CD4-positive, alpha-beta memory T cell (primary cell): ENCODE measurements around the gene SAMD14. TPM values are rescaled to one million over a fixed set of nuclear protein-coding genes. Genes with fewer than 3 reads are reported as not detected.

Experiments
- CTCF ChIA-PET: fragments of 350-600 bp; sonication (Branson Sonifier 250); formaldehyde crosslinking; loops from one replicate; lab custom pipeline; 2021; ENCODE audit warnings: inconsistent platforms; ENCODE audit not compliant: partially characterized antibody; lab: Charles Lee
- POLR2A ChIA-PET: fragments of 350-600 bp; sonication (Branson Sonifier 250); formaldehyde crosslinking; loops from one replicate; lab custom pipeline; 2021; ENCODE audit not compliant: partially characterized antibody; lab: Charles Lee
- DNase-seq, 5 donors: peaks; one replicate each; pipeline versions ENCODE4 v3.0.0 to v3.0.0-alpha.2; 2020 to 2022; ENCODE audit warnings: mixed read lengths in 1 of 5
- H3K27ac ChIP-seq: one replicate; pipeline ENCODE4 v1.7.0; 2013; ENCODE audit warnings: low read depth, low read length
- H3K27me3 ChIP-seq: 2 replicates; pipeline ENCODE4 v1.7.0; 2013; ENCODE audit warnings: mild to moderate bottlenecking, low read length, moderate library complexity; ENCODE audit not compliant: insufficient read depth
- H3K36me3 ChIP-seq: 2 replicates; pipeline ENCODE4 v1.7.0; 2013; ENCODE audit warnings: mild to moderate bottlenecking, low read length, moderate library complexity; ENCODE audit not compliant: insufficient read depth
- H3K4me1 ChIP-seq: 2 replicates; pipeline ENCODE4 v1.7.0; 2013; ENCODE audit warnings: mild to moderate bottlenecking, low read length, moderate library complexity; ENCODE audit not compliant: insufficient read depth
- H3K4me3 ChIP-seq, 2 donors: one replicate each; pipeline ENCODE4 v1.7.0; 2013; ENCODE audit warnings: low read length in 2 of 2, mild to moderate bottlenecking in 1 of 2
- H3K9me3 ChIP-seq, 2 donors: one replicate each; pipeline ENCODE4 v1.7.0; 2013; ENCODE audit warnings: low read length in 2 of 2, control low read depth in 1 of 2; ENCODE audit not compliant: control insufficient read depth in 1 of 2
- H3K27ac Mint-ChIP-seq, 7 donors: one replicate each; pipeline ENCODE4 v1.8.0; 2020 to 2021; ENCODE audit warnings: mixed read lengths in 7 of 7, mild to moderate bottlenecking in 6 of 7, inconsistent platforms in 3 of 7, moderate library complexity in 3 of 7
- H3K27me3 Mint-ChIP-seq, 2 donors: one replicate each; pipeline ENCODE4 v1.8.0; 2020 to 2021; ENCODE audit warnings: mixed read lengths in 2 of 2
- H3K36me3 Mint-ChIP-seq, 2 donors: one replicate each; pipeline ENCODE4 v1.8.0; 2020 to 2021; ENCODE audit warnings: mixed read lengths in 2 of 2, inconsistent platforms in 1 of 2, mild to moderate bottlenecking in 1 of 2
- H3K4me1 Mint-ChIP-seq, 4 donors: one replicate each; pipeline ENCODE4 v1.8.0; 2020 to 2021; ENCODE audit warnings: mixed read lengths in 4 of 4, mild to moderate bottlenecking in 1 of 4
- H3K4me3 Mint-ChIP-seq, 8 donors: one replicate each; pipeline ENCODE4 v1.8.0; 2020 to 2021; ENCODE audit warnings: mixed read lengths in 8 of 8, mild to moderate bottlenecking in 7 of 8, moderate library complexity in 6 of 8, inconsistent platforms in 3 of 8
- H3K9me3 Mint-ChIP-seq, 8 donors: one replicate each; pipeline ENCODE4 v1.8.0; 2020 to 2021; ENCODE audit warnings: mixed read lengths in 8 of 8, mild to moderate bottlenecking in 5 of 8, inconsistent platforms in 3 of 8, moderate library complexity in 1 of 8
- intact Hi-C: fragments of 100-400 bp; cut with micrococcal nuclease; formaldehyde crosslinking; loops from one replicate; pipeline ENCODE4 v1.15.1; 2023
- polyA plus RNA-seq, 2 donors: library from polyadenylated mRNA; unstranded; fragments of 300-500 nt; fragmentation: Illumina TruSeq; gene quantifications; one replicate each; pipeline ENCODE4 v1.2.3, GENCODE V29; 2021
- total RNA-seq, 2 experiments: library from RNA; stranded (reverse); gene quantifications; one replicate each; pipeline ENCODE4 v1.2.3, GENCODE V29; 2021

Gene SAMD14
- total and polyA plus RNA-seq, 4 experiments from 2014 or later, result 0.16 to 1.3 (median 0.72) TPM

GRCh38 chr17:50091918-50092285 lies 38.1 kb downstream of the SAMD14 start:
- intact Hi-C loops, result loop anchor here (10.0 kb wide), 2 partner anchors 237 to 307 kb away; partner anchors contain the start of gene KAT7
- H3K27ac Mint-ChIP-seq, result no peak overlapping the region
- H3K27ac ChIP-seq, result no peak overlapping the region
- H3K9me3 Mint-ChIP-seq, result peaks cover 0 to 2% (median 0%) of the 10 kb centered on the region in 8 donors
- ChIA-PET POLR2A (interaction anchor here (4.8 kb wide), 1 partner anchor 36 kb away, joined by 38 read pairs; the partner anchor contains the start of gene ITGA3), CTCF (interaction anchor here (0.6 to 5.5 kb wide), 10 partner anchors 25 to 492 kb away, joined by 3 to 101 read pairs (median 6); partner anchors contain the start of gene ITGA3)
- no peak overlapping the region for H3K4me3 ChIP-seq
- peaks cover 5 to 15% of the 10 kb centered on the region in 2 donors for H3K36me3 Mint-ChIP-seq
- H3K4me3 Mint-ChIP-seq, result no peak overlapping the region
- H3K27me3 ChIP-seq, result no peaks in the 10 kb centered on the region
- no peaks in the 10 kb centered on the region for H3K36me3 ChIP-seq
- peaks cover 11 to 26% (median 15%) of the 10 kb centered on the region in 4 donors for H3K4me1 Mint-ChIP-seq
- peaks cover 0 to 2% of the 10 kb centered on the region in 2 donors for H3K27me3 Mint-ChIP-seq
- no peaks in the 10 kb centered on the region for H3K9me3 ChIP-seq
- H3K4me1 ChIP-seq, result peaks cover 20% of the 10 kb centered on the region
- DNase-seq, result no peak

DNA sequence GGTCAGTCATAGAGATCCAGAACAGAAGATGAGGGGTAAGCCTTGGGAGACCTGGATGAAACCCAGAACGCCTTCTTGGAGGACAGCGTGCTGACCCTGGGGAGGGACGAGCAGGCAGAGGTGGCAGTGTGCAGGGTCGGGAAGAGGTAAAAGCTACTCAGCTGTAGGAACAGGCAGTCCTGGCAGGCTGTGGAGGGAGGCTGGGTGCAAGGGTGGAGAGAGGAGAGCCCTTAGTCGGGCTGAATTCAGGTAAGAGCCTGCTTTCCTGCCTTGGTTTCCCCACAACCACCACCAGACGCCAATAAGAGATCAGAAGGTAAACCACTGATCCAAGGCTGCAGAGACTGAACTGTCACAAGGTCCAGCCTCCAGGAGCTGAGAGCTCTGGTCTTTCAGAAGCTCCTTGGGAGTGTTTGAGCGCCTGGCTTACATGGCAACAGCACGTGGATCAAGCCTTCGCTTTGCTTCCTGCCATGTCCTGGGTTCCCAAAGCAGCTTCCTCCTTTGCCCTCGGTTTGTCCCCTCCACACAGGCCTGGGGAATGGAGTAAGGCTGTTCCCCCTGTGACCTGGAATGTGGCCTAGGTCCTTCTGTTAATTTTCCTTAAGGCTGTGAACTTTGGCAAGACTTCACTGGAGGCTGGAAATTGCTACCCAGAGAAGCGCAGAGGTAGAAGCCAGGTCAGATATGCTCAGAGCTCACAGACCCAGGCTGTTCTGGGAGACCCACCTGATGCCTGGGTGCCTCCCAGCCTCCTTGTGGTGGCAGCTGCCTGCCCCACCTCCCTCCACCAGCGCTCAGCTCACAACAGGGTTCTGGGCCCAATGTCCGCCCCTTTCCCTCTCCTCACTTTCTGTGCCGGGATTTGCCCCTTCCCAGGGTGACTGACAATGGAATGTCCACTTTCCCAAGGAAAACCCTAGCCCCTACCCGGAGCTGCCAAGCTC lies 38.7 kb downstream of the SAMD14 start:
- Mint-ChIP-seq H3K27ac (no peak overlapping the region), H3K4me1 (peaks cover 8 to 24% (median 12%) of the 10 kb centered on the region in 4 donors), H3K36me3 (peaks cover 5 to 15% of the 10 kb centered on the region in 2 donors), H3K9me3 (peaks cover 0 to 2% (median 0%) of the 10 kb centered on the region in 8 donors), H3K27me3 (peaks cover 0 to 2% of the 10 kb centered on the region in 2 donors), H3K4me3 (no peak overlapping the region)
- Histone ChIP-seq H3K27ac (no peak overlapping the region), H3K9me3 (no peaks in the 10 kb centered on the region), H3K36me3 (no peaks in the 10 kb centered on the region), H3K4me1 (peaks cover 13% of the 10 kb centered on the region), H3K27me3 (no peaks in the 10 kb centered on the region), H3K4me3 (no peak overlapping the region)
- intact Hi-C loops, result loop anchor here (10.0 kb wide), 2 partner anchors 236 to 306 kb away; partner anchors contain the start of gene KAT7
- POLR2A ChIA-PET, result no interaction called here
- CTCF ChIA-PET, result interaction anchor here (0.6 to 5.5 kb wide), 6 partner anchors 26 to 492 kb away, joined by 3 to 101 read pairs (median 5); partner anchors contain the start of gene ITGA3
- peak in 1 of 5 donors; percentile 11 for DNase-seq

- Histone ChIP-seq H3K27ac (no peak overlapping the region), H3K27me3 (no peaks in the 10 kb centered on the region), H3K9me3 (no peaks in the 10 kb centered on the region), H3K36me3 (no peaks in the 10 kb centered on the region), H3K4me1 (peaks cover 6% of the 10 kb centered on the region), H3K4me3 (no peak overlapping the region)
- Mint-ChIP-seq H3K27me3 (peaks cover 0 to 2% of the 10 kb centered on the region in 2 donors), H3K36me3 (peaks cover 5 to 8% of the 10 kb centered on the region in 2 donors), H3K4me1 (peaks cover under 1 to 12% (median 4%) of the 10 kb centered on the region in 4 donors), H3K27ac (no peak overlapping the region), H3K4me3 (no peak overlapping the region), H3K9me3 (peaks cover 0 to 2% (median 0%) of the 10 kb centered on the region in 8 donors)
- POLR2A ChIA-PET, result no interaction called here
- CTCF ChIA-PET, result interaction anchor here (5.5 kb wide), 1 partner anchor 60 kb away, joined by 101 read pairs; no protein-coding TSS in a partner anchor
- peak in 1 of 5 donors; percentile 1 for DNase-seq
- intact Hi-C loops, result loop anchor here (10.0 kb wide), 2 partner anchors 235 to 305 kb away; partner anchors contain the start of gene KAT7
Observed at GRCh38 chr17:50090071-50090470, 39.9 kb downstream of the SAMD14 start.

DNA sequence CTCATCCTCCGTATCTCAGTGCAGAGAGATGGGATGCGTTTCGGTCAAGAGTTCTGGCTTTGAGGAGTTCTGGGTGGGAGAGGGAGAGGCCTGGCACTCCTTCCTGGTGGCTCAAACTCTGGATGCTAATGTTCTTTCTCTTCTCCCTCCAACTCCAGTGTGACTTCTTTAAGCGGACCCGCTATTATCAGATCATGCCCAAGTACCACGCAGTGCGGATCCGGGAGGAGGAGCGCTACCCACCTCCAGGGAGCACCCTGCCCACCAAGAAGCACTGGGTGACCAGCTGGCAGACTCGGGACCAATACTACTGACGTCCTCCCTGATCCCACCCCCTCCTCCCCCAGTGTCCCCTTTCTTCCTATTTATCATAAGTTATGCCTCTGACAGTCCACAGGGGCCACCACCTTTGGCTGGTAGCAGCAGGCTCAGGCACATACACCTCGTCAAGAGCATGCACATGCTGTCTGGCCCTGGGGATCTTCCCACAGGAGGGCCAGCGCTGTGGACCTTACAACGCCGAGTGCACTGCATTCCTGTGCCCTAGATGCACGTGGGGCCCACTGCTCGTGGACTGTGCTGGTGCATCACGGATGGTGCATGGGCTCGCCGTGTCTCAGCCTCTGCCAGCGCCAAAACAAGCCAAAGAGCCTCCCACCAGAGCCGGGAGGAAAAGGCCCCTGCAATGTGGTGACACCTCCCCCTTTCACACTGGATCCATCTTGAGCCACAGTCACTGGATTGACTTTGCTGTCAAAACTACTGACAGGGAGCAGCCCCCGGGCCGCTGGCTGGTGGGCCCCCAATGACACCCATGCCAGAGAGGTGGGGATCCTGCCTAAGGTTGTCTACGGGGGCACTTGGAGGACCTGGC lies 40.8 kb downstream of the SAMD14 start:
- DNase-seq, result peak in 1 of 5 donors; percentile 13
- H3K4me1 Mint-ChIP-seq, result peaks cover 0 to 5% (median 2%) of the 10 kb centered on the region in 4 donors
- H3K4me1 ChIP-seq, result peaks cover 5% of the 10 kb centered on the region
- no peaks in the 10 kb centered on the region for H3K36me3 ChIP-seq
- no peak overlapping the region for H3K4me3 Mint-ChIP-seq
- H3K4me3 ChIP-seq, result no peak overlapping the region
- peaks cover 0 to 5% of the 10 kb centered on the region in 2 donors for H3K36me3 Mint-ChIP-seq
- no peak overlapping the region for H3K27ac ChIP-seq
- peaks cover 0 to 2% (median 0%) of the 10 kb centered on the region in 8 donors for H3K9me3 Mint-ChIP-seq
- ChIA-PET CTCF (interaction anchor here (2.4 kb wide), 1 partner anchor 15 kb away, joined by 6 read pairs; no protein-coding TSS in a partner anchor), POLR2A (no interaction called here)
- intact Hi-C loops, result no loop called here
- H3K27me3 Mint-ChIP-seq, result peaks cover 0 to 2% of the 10 kb centered on the region in 2 donors
- no peaks in the 10 kb centered on the region for H3K9me3 ChIP-seq
- H3K27me3 ChIP-seq, result no peaks in the 10 kb centered on the region
- H3K27ac Mint-ChIP-seq, result no peak overlapping the region

DNA sequence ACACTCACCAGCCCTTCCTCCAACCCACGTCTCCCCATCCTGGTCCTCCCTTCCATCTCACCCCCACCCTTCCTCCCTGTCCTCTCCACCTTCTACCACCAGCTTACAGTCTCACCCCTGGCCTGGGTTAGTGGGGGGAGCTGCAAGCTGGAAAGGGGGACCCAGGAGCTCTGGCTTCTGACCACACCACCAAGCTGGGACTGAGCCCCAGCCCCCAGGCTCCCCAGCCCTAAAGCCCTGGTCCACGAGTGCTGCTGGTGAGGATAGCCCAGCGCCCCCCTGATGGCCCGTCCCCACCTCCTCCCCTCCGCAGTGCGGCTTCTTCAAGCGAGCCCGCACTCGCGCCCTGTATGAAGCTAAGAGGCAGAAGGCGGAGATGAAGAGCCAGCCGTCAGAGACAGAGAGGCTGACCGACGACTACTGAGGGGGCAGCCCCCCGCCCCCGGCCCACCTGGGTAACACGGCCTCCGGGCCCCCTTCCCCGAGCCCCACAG lies 42.0 kb downstream of the SAMD14 start:
- Histone ChIP-seq H3K9me3 (no peaks in the 10 kb centered on the region), H3K27ac (no peak overlapping the region), H3K4me1 (no peaks in the 10 kb centered on the region), H3K4me3 (no peak overlapping the region), H3K27me3 (no peaks in the 10 kb centered on the region), H3K36me3 (no peaks in the 10 kb centered on the region)
- peaks cover 0 to 5% of the 10 kb centered on the region in 2 donors for H3K36me3 Mint-ChIP-seq
- POLR2A ChIA-PET, result interaction anchor here (1.0 to 1.5 kb wide), 5 partner anchors 8 to 61 kb away, joined by 3 to 5 read pairs (median 4); partner anchors contain the start of genes ITGA3 and PDK2
- no peak overlapping the region for H3K27ac Mint-ChIP-seq
- peaks cover 0 to 2% (median 0%) of the 10 kb centered on the region in 8 donors for H3K9me3 Mint-ChIP-seq
- H3K27me3 Mint-ChIP-seq, result peaks cover 0 to 2% of the 10 kb centered on the region in 2 donors
- DNase-seq, result peak in 1 of 5 donors; percentile 16
- intact Hi-C loops, result no loop called here
- no peaks in the 10 kb centered on the region for H3K4me1 Mint-ChIP-seq
- H3K4me3 Mint-ChIP-seq, result no peak overlapping the region
- CTCF ChIA-PET, result interaction anchor here (0.9 to 2.8 kb wide), 27 partner anchors 9 to 513 kb away, joined by 3 to 174 read pairs (median 5); partner anchors contain the start of gene ITGA3

- H3K36me3 Mint-ChIP-seq, result peaks cover 0 to 5% of the 10 kb centered on the region in 2 donors
- intact Hi-C loops, result no loop called here
- Histone ChIP-seq H3K27ac (no peak overlapping the region), H3K4me1 (no peaks in the 10 kb centered on the region), H3K36me3 (no peaks in the 10 kb centered on the region), H3K27me3 (no peaks in the 10 kb centered on the region), H3K4me3 (no peak overlapping the region), H3K9me3 (no peaks in the 10 kb centered on the region)
- peak overlapping the region in 1 of 7 donors; percentile 59 for H3K27ac Mint-ChIP-seq
- POLR2A ChIA-PET, result interaction anchor here (1.0 to 1.5 kb wide), 5 partner anchors 8 to 60 kb away, joined by 3 to 5 read pairs (median 4); partner anchors contain the start of genes ITGA3 and PDK2
- CTCF ChIA-PET, result interaction anchor here (0.6 to 2.8 kb wide), 29 partner anchors 9 to 512 kb away, joined by 3 to 174 read pairs (median 5); partner anchors contain the start of gene ITGA3
- no peak overlapping the region for H3K4me3 Mint-ChIP-seq
- peaks cover 0 to 2% (median 0%) of the 10 kb centered on the region in 8 donors for H3K9me3 Mint-ChIP-seq
- DNase-seq, result peak; percentile 67 to 80 (median 71)
- H3K27me3 Mint-ChIP-seq, result peaks cover 0 to 2% of the 10 kb centered on the region in 2 donors
- no peaks in the 10 kb centered on the region for H3K4me1 Mint-ChIP-seq
Observed at GRCh38 chr17:50087246-50087911, 42.6 kb downstream of the SAMD14 start.
